BJ (cell line): ENCODE measurements around the gene MKNK2. TPM values are rescaled to one million over a fixed set of nuclear protein-coding genes. Genes with fewer than 3 reads are reported as not detected.

ENCODE experiments used
- CTCF ChIA-PET: fragments of 350-600 bp; formaldehyde crosslinking; extraction: SDS; loops from one replicate; lab custom pipeline; 2021; ENCODE audit warnings: antibody characterized with exemption, inconsistent platforms; lab: Yijun Ruan, JAX
- POLR2A ChIA-PET: fragments of 300-600 bp; sonication (Branson Sonifier 250); formaldehyde crosslinking; extraction: SDS; loops from one replicate; lab custom pipeline; 2021; ENCODE audit warnings: antibody characterized with exemption; lab: Charles Lee
- DNase-seq: peaks from one replicate; pipeline ENCODE4 v3.0.0-alpha.2; 2011; ENCODE audit warnings: low read depth
- H3K27me3 ChIP-seq: 2 replicates; pipeline ENCODE4 v1.6.0; 2011; ENCODE audit warnings: low read length; ENCODE audit not compliant: control insufficient read depth, insufficient read depth
- H3K36me3 ChIP-seq: 2 replicates; pipeline ENCODE4 v1.5.1; 2011; ENCODE audit warnings: low read length; ENCODE audit not compliant: control insufficient read depth, insufficient read depth
- H3K4me3 ChIP-seq: 2 replicates; pipeline ENCODE4 v1.5.1; 2011; ENCODE audit warnings: low read depth, mild to moderate bottlenecking, control low read depth, low read length
- CTCF ChIP-seq: IDR thresholded peaks from 2 replicates; pipeline ENCODE4 v1.5.1; 2011; ENCODE audit warnings: low read depth, mild to moderate bottlenecking, control low read depth, inconsistent platforms, low read length, moderate library complexity; ENCODE audit not compliant: insufficient read depth
- polyA plus RNA-seq: library from polyadenylated mRNA; depleted of rRNA; stranded (reverse); fragments of >200 nt; gene quantifications from 2 replicates; pipeline ENCODE4 v1.2.3, GENCODE V29; 2011

The MKNK2 gene
- polyA plus RNA-seq, 1 experiment = 108 TPM

GRCh38 chr19:2016041-2016807 lies 34.8 kb downstream of the MKNK2 start:
- CTCF ChIA-PET = interaction anchor here (0.9 to 2.3 kb wide), 2 partner anchors 53 to 86 kb away, joined by 4 to 14 read pairs; no protein-coding TSS in a partner anchor
- POLR2A ChIA-PET = interaction anchor here (0.7 kb wide), 1 partner anchor 974 kb away, joined by 6 read pairs; no protein-coding TSS in a partner anchor
- Histone ChIP-seq H3K36me3 (no peaks in the 10 kb centered on the region; the same call in 1 of the 2 replicates), H3K4me3 (peak overlapping the region; percentile 35), H3K27me3 (no peaks in the 10 kb centered on the region)
- DNase-seq = peak; percentile 15
- no peak for TF ChIP-seq CTCF

GRCh38 chr19:2015608-2015950 lies 35.5 kb downstream of the MKNK2 start, which contains the start of gene BTBD2:
BTBD2 (minus strand) TSS chr19:2015714; CDS start chr19:2015703, 11 bp downstream.
- TF ChIP-seq CTCF = no peak
- POLR2A ChIA-PET = no interaction called here
- DNase-seq = no peak
- Histone ChIP-seq H3K36me3 (peaks cover 2% of the 10 kb centered on the region; the same call in 1 of the 2 replicates), H3K4me3 (peak within 1 kb of the TSS; percentile 87), H3K27me3 (no peaks in the 10 kb centered on the region)
- CTCF ChIA-PET = interaction anchor here (2.3 kb wide), 1 partner anchor 54 kb away, joined by 14 read pairs; no protein-coding TSS in a partner anchor

GRCh38 chr19:2014731-2015607 lies 36.1 kb downstream of the MKNK2 start:
- no peak for DNase-seq
- CTCF ChIA-PET = no interaction called here
- peaks cover 2% of the 10 kb centered on the region; the same call in 1 of the 2 replicates for H3K36me3 ChIP-seq
- POLR2A ChIA-PET = no interaction called here
- TF ChIP-seq CTCF = no peak
- no peaks in the 10 kb centered on the region for H3K27me3 ChIP-seq
- H3K4me3 ChIP-seq = peak overlapping the region; percentile 87

- peaks cover 2% of the 10 kb centered on the region; the same call in 1 of the 2 replicates for H3K36me3 ChIP-seq
- ChIA-PET CTCF (no interaction called here), POLR2A (no interaction called here)
- DNase-seq = no peak
- no peaks in the 10 kb centered on the region for H3K27me3 ChIP-seq
- no peak for TF ChIP-seq CTCF
- peak overlapping the region; percentile 87 for H3K4me3 ChIP-seq
These were observed 36.9 kb downstream of the MKNK2 start for GRCh38 chr19:2014131-2014571.

GRCh38 chr19:2013683-2013961 lies 37.4 kb downstream of the MKNK2 start:
- POLR2A ChIA-PET = no interaction called here
- TF ChIP-seq CTCF = no peak
- H3K36me3 ChIP-seq = peaks cover 2% of the 10 kb centered on the region; the same call in 1 of the 2 replicates
- no peaks in the 10 kb centered on the region for H3K27me3 ChIP-seq
- CTCF ChIA-PET = no interaction called here
- DNase-seq = no peak
- H3K4me3 ChIP-seq = no peak overlapping the region
